ENCODE data around the gene LCE3E.

- TF ChIP-seq POLR2A (IDR thresholded peaks at IDR 0.05; ENCODE audit: low read length): no peak
- TF ChIP-seq GATA1 (IDR thresholded peaks at IDR 0.05; ENCODE audit: low read depth, low read length): no peak
These were observed at the start of gene LCE3E for GRCh38 chr1:152566681-152567080.

Data from erythroblast (primary cell).